GM12875 (cell line): ENCODE measurements around the gene MCF2L2.

Experiments
- H3K4me3 ChIP-seq: one replicate; pipeline ENCODE4 v1.5.1; 2011; ENCODE audit warnings: low read depth, low read length, control low read depth
- CTCF ChIP-seq: IDR thresholded peaks from 2 replicates; pipeline ENCODE4 v1.5.1; 2011; ENCODE audit warnings: low read depth, mild to moderate bottlenecking, control low read depth, inconsistent platforms, low read length, moderate library complexity, borderline replicate concordance; ENCODE audit not compliant: insufficient read depth

MCF2L2 gene

DNA sequence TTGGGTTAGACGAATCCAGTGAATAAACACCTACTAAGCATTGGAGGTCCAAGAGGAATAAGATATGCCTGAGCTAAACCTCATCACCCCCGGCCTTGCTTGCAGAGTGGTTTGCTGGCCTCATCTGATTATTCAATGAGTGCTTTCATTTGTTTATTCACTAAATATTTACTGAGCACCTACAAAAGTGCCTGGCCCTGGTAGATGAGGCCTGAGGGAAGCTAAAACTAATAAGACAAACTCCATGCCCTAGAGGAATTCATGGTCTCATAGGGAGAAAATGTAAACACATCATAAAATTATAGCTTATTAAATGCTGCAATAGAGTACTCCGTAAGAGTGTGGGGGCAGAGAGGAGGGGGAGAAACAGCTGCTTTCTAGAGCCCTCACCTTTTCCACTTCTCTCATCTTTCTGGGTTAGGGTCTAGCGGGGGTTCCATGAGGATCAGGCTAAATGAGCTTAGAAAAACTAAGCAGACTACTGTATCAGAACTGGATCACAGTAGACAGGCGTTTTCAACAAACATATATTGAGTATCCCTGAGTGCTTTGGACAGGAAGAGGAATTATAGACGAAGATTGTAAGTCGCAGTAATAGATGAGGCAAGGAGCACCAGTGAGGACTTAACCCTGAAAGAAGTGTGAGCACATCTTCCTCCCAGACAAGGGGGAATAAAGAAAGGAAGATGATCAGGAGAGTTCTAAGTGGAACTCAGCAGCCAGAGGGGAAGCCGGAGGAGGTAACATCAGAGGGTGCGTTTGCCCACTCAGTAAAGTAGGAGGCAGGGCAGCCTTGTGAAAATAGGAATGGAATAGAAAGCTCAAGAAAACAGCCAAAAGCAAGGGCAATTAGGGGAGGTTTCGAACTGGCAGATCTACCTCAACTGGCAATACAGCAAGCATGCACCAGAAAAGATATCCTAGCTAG is 234.4 kb downstream of the MCF2L2 start:
- no peak for TF ChIP-seq CTCF

DNA sequence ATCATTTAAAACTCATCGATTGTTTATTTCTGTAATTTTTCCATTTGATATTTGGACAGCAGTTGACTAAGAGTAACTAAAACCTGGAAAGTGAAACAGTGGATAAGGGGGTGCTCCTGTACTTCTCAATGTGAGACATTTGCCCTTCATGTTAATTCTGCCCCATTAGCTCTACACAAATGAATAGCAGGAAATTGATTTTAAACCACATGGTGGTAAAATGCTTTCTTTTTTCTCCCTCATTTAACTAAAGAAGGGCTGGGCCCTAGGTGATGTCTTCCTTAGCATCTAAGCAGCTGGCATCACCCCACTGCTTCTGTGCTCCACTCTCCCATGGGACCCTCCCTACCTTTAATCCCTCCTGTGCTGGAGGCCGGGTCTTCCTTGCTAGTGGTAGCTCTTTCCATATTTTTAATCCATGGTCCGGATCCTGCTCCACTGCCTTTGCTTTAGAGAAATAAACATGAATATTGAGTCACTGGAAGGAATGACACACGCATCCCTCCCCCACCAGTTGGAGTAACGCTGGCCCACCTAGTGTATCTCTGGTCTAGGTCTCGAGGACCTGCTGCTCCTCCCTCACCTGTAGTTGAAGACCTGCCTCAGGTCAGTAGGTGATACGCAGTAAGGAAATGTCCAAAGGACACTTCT is 235.6 kb downstream of the MCF2L2 start:
- TF ChIP-seq CTCF: no peak
- H3K4me3 ChIP-seq: no peak overlapping the region

More for the DNA sequence above, 234.4 kb downstream of the MCF2L2 start:
- no peak overlapping the region for H3K4me3 ChIP-seq

DNA sequence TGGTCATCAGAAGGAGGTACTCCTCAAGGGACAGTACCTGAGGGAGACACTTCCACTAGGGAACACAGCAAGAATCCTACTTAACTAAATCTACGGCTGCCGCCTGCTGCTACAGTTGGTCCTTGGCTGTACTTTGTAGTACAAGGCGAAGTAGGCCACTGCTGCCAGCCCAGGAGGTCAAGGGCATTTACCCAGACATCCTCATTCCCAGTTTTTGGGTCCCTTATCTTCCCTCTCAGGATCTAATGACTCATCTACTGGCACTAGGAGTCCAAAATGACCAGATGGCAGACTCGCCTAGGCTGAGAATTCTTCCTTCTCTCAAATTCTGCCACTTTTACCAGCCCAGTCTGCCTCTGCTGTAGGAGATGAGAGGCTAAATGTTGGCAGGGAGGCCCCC is 238.8 kb downstream of the MCF2L2 start:
- no peak for TF ChIP-seq CTCF

GRCh38 chr3:183188895-183189462 is 239.4 kb downstream of the MCF2L2 start:
- peak; percentile 55 for TF ChIP-seq CTCF

More for the DNA sequence above, 238.8 kb downstream of the MCF2L2 start:
- no peak overlapping the region for H3K4me3 ChIP-seq

GRCh38 chr3:183185696-183186095 is 242.7 kb downstream of the MCF2L2 start:
- H3K4me3 ChIP-seq: no peak overlapping the region

More at GRCh38 chr3:183188895-183189462, 239.4 kb downstream of the MCF2L2 start:
- no peak overlapping the region for H3K4me3 ChIP-seq

More at GRCh38 chr3:183185696-183186095, 242.7 kb downstream of the MCF2L2 start:
- no peak for TF ChIP-seq CTCF
